Prostate gland (tissue), 2 donors: ENCODE results near the gene PRKAR2A. TPM values are rescaled to one million over a fixed set of nuclear protein-coding genes. Genes with fewer than 3 reads are reported as not detected.
"Not testable (repeated sequence)": the region's sequence is repeated elsewhere in the genome, so short reads cannot be mapped to it uniquely, and the experiment has no call there.

Experiments used
- DNase-seq: peaks from one replicate; pipeline ENCODE4 v3.0.0-alpha.2; 2019; ENCODE audit warnings: low spot score
- H3K27ac ChIP-seq, 2 donors: fragments of 200-600 bp; sonication (generic); 2 replicates each; pipeline ENCODE4 v1.5.1; 2017 to 2019
- H3K27me3 ChIP-seq: fragments of 200-600 bp; sonication (generic); replicated peaks from 2 replicates; pipeline ENCODE4 v1.5.1; 2019; ENCODE audit not compliant: insufficient read depth
- H3K36me3 ChIP-seq, 2 donors: fragments of 200-600 bp; sonication (generic); 1 replicate in 1 of 2; 2 replicates in 1 of 2; pipeline versions ENCODE4 v1.5.1 to v1.8.1; 2017 to 2019
- H3K4me1 ChIP-seq: fragments of 200-600 bp; sonication (generic); replicated peaks from 2 replicates; pipeline ENCODE4 v1.5.1; 2019
- H3K4me3 ChIP-seq, 2 donors: fragments of 200-600 bp; sonication (generic); 2 replicates each; pipeline ENCODE4 v1.5.1; 2017 to 2019
- H3K9me3 ChIP-seq: fragments of 200-600 bp; sonication (generic); 2 replicates; pipeline ENCODE4 v1.5.1; 2017
- POLR2A ChIP-seq: fragments of 450-650 bp; IDR thresholded peaks from one replicate; pipeline ENCODE4 v1.6.1; 2016; ENCODE audit warnings: antibody characterized with exemption, mild to moderate bottlenecking
- POLR2AphosphoS5 ChIP-seq: sonication (generic); formaldehyde crosslinking; IDR thresholded peaks from one replicate; pipeline ENCODE4 v1.6.1; 2017; ENCODE audit warnings: antibody characterized with exemption
- WGBS: methylation state at CpG from one replicate; pipeline ENCODE4 v1.1.5; 2018; 5-methylcytosine and 5-hydroxymethylcytosine counted together
- intact Hi-C: fragments of 100-400 bp; cut with DNase I; formaldehyde crosslinking; loops from one replicate; pipeline ENCODE4 v1.14.2; 2022
- total RNA-seq, 2 donors: library from RNA; depleted of rRNA; stranded (reverse); fragments of >200 nt; gene quantifications; one replicate each; pipeline ENCODE4 v1.1.0, GENCODE V29; 2016
- TF ChIP-seq, protein P1 (sequence below), 4 experiments: fragments of 200-600 bp in 2 of 4; fragments of 450-650 bp in 2 of 4; sonication (generic) in 2 of 4; IDR thresholded peaks; 1 replicate in 3 of 4; 2 replicates in 1 of 4; pipeline ENCODE4 v1.5.1; 2016 to 2019; ENCODE audit warnings: antibody characterized with exemption in 4 of 4, mild to moderate bottlenecking in 2 of 4, moderate library complexity in 2 of 4

The PRKAR2A gene
- total RNA-seq, 2 donors from 2014 or later = 33.7 to 35.3 TPM

- no peak overlapping the region for H3K27ac ChIP-seq
- H3K9me3 ChIP-seq = no peaks in the 10 kb centered on the region
- 93% methylated on average over 7 of the region's 8 CpGs for WGBS
- no peak overlapping the region for H3K4me3 ChIP-seq
- DNase-seq = no peak
- no peaks in the 10 kb centered on the region for H3K36me3 ChIP-seq
- TF ChIP-seq, protein P1, sequence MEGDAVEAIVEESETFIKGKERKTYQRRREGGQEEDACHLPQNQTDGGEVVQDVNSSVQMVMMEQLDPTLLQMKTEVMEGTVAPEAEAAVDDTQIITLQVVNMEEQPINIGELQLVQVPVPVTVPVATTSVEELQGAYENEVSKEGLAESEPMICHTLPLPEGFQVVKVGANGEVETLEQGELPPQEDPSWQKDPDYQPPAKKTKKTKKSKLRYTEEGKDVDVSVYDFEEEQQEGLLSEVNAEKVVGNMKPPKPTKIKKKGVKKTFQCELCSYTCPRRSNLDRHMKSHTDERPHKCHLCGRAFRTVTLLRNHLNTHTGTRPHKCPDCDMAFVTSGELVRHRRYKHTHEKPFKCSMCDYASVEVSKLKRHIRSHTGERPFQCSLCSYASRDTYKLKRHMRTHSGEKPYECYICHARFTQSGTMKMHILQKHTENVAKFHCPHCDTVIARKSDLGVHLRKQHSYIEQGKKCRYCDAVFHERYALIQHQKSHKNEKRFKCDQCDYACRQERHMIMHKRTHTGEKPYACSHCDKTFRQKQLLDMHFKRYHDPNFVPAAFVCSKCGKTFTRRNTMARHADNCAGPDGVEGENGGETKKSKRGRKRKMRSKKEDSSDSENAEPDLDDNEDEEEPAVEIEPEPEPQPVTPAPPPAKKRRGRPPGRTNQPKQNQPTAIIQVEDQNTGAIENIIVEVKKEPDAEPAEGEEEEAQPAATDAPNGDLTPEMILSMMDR (IDR thresholded peaks at IDR 0.05) = no peak
- TF ChIP-seq POLR2A = no peak
- TF ChIP-seq POLR2AphosphoS5 = no peak
- H3K27me3 ChIP-seq = no peaks in the 10 kb centered on the region
- intact Hi-C loops = no loop called here
- H3K4me1 ChIP-seq = peaks cover 4% of the 10 kb centered on the region
Measured at GRCh38 chr3:48727511-48727910, 120.2 kb downstream of the PRKAR2A start.

- H3K9me3 ChIP-seq, H3K36me3 ChIP-seq, H3K4me1 ChIP-seq, H3K27me3 ChIP-seq, DNase-seq, intact Hi-C loops, H3K27ac ChIP-seq, H3K4me3 ChIP-seq: not testable (repeated sequence)
- 95% methylated on average over 8 of the region's 8 CpGs for WGBS
Measured at GRCh38 chr3:48725185-48725855, 122.4 kb downstream of the PRKAR2A start.

DNA sequence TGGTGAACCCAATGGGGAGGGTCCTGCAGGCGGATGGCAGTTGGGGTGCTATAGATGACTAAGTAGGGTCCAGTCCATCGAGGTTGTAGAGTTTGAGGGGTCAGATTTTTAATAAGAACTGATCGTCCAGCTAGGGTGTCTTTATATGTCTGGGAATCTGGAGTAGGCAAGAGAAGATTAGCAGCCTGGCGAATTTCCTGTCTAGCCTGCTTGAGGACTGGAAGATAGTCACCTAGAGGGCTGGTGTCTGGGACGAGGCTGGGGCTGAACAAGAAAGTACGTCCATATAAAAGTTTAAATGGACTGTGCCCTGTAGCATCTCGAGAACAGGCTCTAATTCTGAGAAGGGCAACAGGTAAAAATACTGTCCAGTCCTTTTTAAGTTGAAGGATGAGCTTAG lies 123.9 kb downstream of the PRKAR2A start:
- no peak overlapping the region for H3K4me3 ChIP-seq
- H3K27ac ChIP-seq = peak overlapping the region; percentile 33 to 57
- no peaks in the 10 kb centered on the region for H3K27me3 ChIP-seq
- WGBS = 74% methylated on average over 7 of the region's 7 CpGs
- intact Hi-C loops = no loop called here
- no peaks in the 10 kb centered on the region for H3K9me3 ChIP-seq
- no peaks in the 10 kb centered on the region for H3K36me3 ChIP-seq
- no peak for TF ChIP-seq POLR2AphosphoS5
- TF ChIP-seq POLR2A = no peak
- TF ChIP-seq, protein P1 (IDR thresholded peaks at IDR 0.05) = no peak
- peak; percentile 54 for DNase-seq
- peaks cover 4% of the 10 kb centered on the region for H3K4me1 ChIP-seq

DNA sequence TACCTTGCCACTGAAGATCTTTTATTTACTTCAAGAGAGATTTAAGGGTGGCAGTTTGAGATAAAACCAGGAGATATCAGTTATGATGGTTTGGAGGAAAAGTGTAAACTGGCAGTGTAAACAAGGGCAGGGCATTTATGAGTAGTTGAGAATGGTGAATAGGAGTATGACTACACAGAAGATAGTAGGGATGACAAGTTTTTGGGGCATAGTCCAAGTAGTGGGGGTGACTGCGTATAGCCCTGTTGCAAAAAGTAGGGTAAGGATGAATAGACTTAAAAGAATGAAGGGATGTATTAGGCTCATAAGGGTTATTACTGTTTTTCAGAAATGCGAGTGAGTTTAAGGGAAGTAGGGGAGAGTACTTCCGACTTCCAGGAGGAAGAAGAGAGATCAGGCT lies 124.4 kb downstream of the PRKAR2A start:
- peak overlapping the region; percentile 33 to 57 for H3K27ac ChIP-seq
- H3K9me3 ChIP-seq, H3K27me3 ChIP-seq, H3K4me3 ChIP-seq, DNase-seq, H3K4me1 ChIP-seq, H3K36me3 ChIP-seq, intact Hi-C loops: not testable (repeated sequence)
- peak; percentile 11 for TF ChIP-seq POLR2AphosphoS5
- 56% methylated on average over 3 of the region's 3 CpGs for WGBS

GRCh38 chr3:48716982-48717746 lies 130.5 kb downstream of the PRKAR2A start, which contains the start of gene IP6K2:
Gene IP6K2, minus strand, starts transcription at chr3:48717221. Its CDS starts 21,930 bp downstream, at chr3:48695291.
- Histone ChIP-seq H3K9me3 (no peaks in the 10 kb centered on the region), H3K27ac (peak within 1 kb of the TSS; percentile 94), H3K36me3 (no peaks in the 10 kb centered on the region), H3K27me3 (no peaks in the 10 kb centered on the region), H3K4me1 (peaks cover 8% of the 10 kb centered on the region), H3K4me3 (peak within 1 kb of the TSS; percentile 82 to 85)
- DNase-seq = peak; percentile 98
- TF ChIP-seq, protein P1 (IDR thresholded peaks at IDR 0.05) = peak in 1 of 4 experiments; percentile 19
- TF ChIP-seq POLR2AphosphoS5 = peak; percentile 99
- TF ChIP-seq POLR2A = peak; percentile 90
- 2% methylated on average over 34 of the region's 38 CpGs for WGBS
- intact Hi-C loops = no loop called here
